ENCODE results near the gene SLC17A2. TPM values are rescaled to one million over a fixed set of nuclear protein-coding genes. Genes with fewer than 3 reads are reported as not detected.

Gene SLC17A2
- total and polyA plus RNA-seq, 2 of the 8 experiments (the other 6 are each of a cell fraction or from before 2014, with no cell fraction given), result not detected

GRCh38 chr6:25866011-25866410 lies 64.5 kb downstream of the SLC17A2 start:
- FAIRE-seq, result no peak
- H3K4me3 ChIP-seq (ENCODE audit: extremely low read depth in 1 of 4, insufficient read depth in 2 of 4, low read depth in 3 of 4, low read length in 4 of 4), result no peak overlapping the region
- H4K20me1 ChIP-seq (replicated peaks in 1 of 2; ENCODE audit: control insufficient read depth in 1 of 2, insufficient read depth in 2 of 2, low read length in 2 of 2), result no peaks in the 10 kb centered on the region
- no peak overlapping the region for H3K27ac ChIP-seq (ENCODE audit: low read depth, low read length)
- H3K27me3 ChIP-seq (replicated peaks in 1 of 4; ENCODE audit: control insufficient read depth in 3 of 4, extremely low read depth in 1 of 4, insufficient read depth in 3 of 4, low read length in 3 of 4), result no peaks in the 10 kb centered on the region
- H3K9ac ChIP-seq (replicated peaks in 1 of 4; ENCODE audit: extremely low read depth in 1 of 4, low read depth in 3 of 4, low read length in 3 of 4), result no peak overlapping the region
- no peaks in the 10 kb centered on the region for H3K9me3 ChIP-seq (ENCODE audit: insufficient read depth in 2 of 2, low read depth in 1 of 2, low read length in 1 of 2)
- H2BK5ac ChIP-seq (ENCODE audit: low read depth, low read length), result no peak overlapping the region
- POLR2A ChIA-PET (ENCODE audit: partially characterized antibody), result no interaction called here
- no peak overlapping the region for H2BK120ac ChIP-seq (replicated peaks; ENCODE audit: low read depth, low read length)
- DNase-seq (ENCODE audit: low read depth in 1 of 2, low spot score in 2 of 2), result no peak
- no peak overlapping the region for H2AFZ ChIP-seq (ENCODE audit: low read length)
- no peak overlapping the region for H3K18ac ChIP-seq (ENCODE audit: extremely low read depth, low read length)
- H3K4me2 ChIP-seq (ENCODE audit: insufficient read depth in 1 of 2, low read depth in 2 of 2, low read length in 2 of 2), result no peak overlapping the region
- no peak overlapping the region for H4K5ac ChIP-seq (ENCODE audit: insufficient read length, low read depth, low read length)
- H3K56ac ChIP-seq (replicated peaks; ENCODE audit: insufficient read length, low read depth, low read length), result no peak overlapping the region
- no peak overlapping the region for H2BK15ac ChIP-seq (ENCODE audit: low read length)
- WGBS, 2 experiments (ENCODE audit: extremely low coverage in 1 of 2, insufficient coverage in 1 of 2, insufficient read length in 1 of 2, insufficient replicate concordance in 2 of 2, low coverage in 1 of 2, low lambda C conversion rate in 2 of 2, missing lambda C conversion rate in 1 of 2), result 91% methylated on average over 3 of the region's 3 CpGs; no CpG with 5 or more reads in 1 of the 2 experiments
- H3K79me1 ChIP-seq (ENCODE audit: low read depth, low read length), result no peaks in the 10 kb centered on the region
- H3K23me2 ChIP-seq (ENCODE audit: low read depth, low read length), result no peaks in the 10 kb centered on the region
- no peak overlapping the region for H2BK12ac ChIP-seq (ENCODE audit: low read depth, low read length)
- no peak overlapping the region for H2BK20ac ChIP-seq (ENCODE audit: low read length)
- CTCF ChIA-PET (ENCODE audit: partially characterized antibody), result interaction anchor here (0.9 kb wide), 1 partner anchor 9 kb away, joined by 3 read pairs; no protein-coding TSS in a partner anchor
- no peak overlapping the region for H4K91ac ChIP-seq (replicated peaks; ENCODE audit: insufficient read length, low read length)
- no peak overlapping the region for H2AK5ac ChIP-seq (ENCODE audit: low read depth, low read length)
- no peak for TF ChIP-seq CREB1 (IDR thresholded peaks at IDR 0.05)
- no peak for TF ChIP-seq SP1 (IDR thresholded peaks at IDR 0.05; ENCODE audit: low read depth, low read length)
- no peak for TF ChIP-seq RNF2 (IDR thresholded peaks at IDR 0.05; ENCODE audit: borderline replicate concordance, low read depth, low read length, missing control alignments, poor library complexity, severe bottlenecking)
- no peak for TF ChIP-seq SIRT6 (IDR thresholded peaks at IDR 0.05; ENCODE audit: low read length)
- TF ChIP-seq YY1 (IDR thresholded peaks at IDR 0.05; ENCODE audit: low read depth, low read length), result no peak
- TF ChIP-seq EGR1 (IDR thresholded peaks at IDR 0.05; ENCODE audit: borderline replicate concordance, low read depth, low read length), result no peak
- no peak for TF ChIP-seq POU5F1 (IDR thresholded peaks at IDR 0.05; ENCODE audit: low read depth, low read length)
- no peak for TF ChIP-seq ATF3 (IDR thresholded peaks at IDR 0.05; ENCODE audit: insufficient read depth, low read depth, low read length)
- no peaks in the 10 kb centered on the region for H3K4me1 ChIP-seq (replicated peaks in 1 of 4; ENCODE audit: control insufficient read depth in 3 of 4, insufficient read depth in 4 of 4, low read length in 3 of 4)
- no peak overlapping the region for H4K8ac ChIP-seq (ENCODE audit: extremely low read depth, insufficient read depth, low read length)
- no peak overlapping the region for H3K14ac ChIP-seq (ENCODE audit: insufficient read length)
- H3K23ac ChIP-seq (ENCODE audit: insufficient read length), result no peak overlapping the region
- H3K79me2 ChIP-seq (ENCODE audit: control insufficient read depth in 1 of 2, insufficient read depth in 2 of 2, low read length in 2 of 2), result no peaks in the 10 kb centered on the region
- no peaks in the 10 kb centered on the region for H3K36me3 ChIP-seq (ENCODE audit: control insufficient read depth in 2 of 4, insufficient read depth in 4 of 4, low read length in 3 of 4)
- no peak overlapping the region for H3K4ac ChIP-seq (replicated peaks; ENCODE audit: insufficient read length, low read depth, low read length)

Measured in H1 (cell line).